ENCODE measurements around the gene IRS2. TPM values are rescaled to one million over a fixed set of nuclear protein-coding genes. Genes with fewer than 3 reads are reported as not detected.

The IRS2 gene
- total RNA-seq, 1 experiment from 2014 or later = not detected

GRCh38 chr13:109725995-109726637 is 60.3 kb downstream of the IRS2 start:
- H3K9me2 ChIP-seq (replicated peaks; ENCODE audit: insufficient read depth, low read length) = no peaks in the 10 kb centered on the region
- no peak overlapping the region for H3K4me3 ChIP-seq (ENCODE audit: low read length)
- no peaks in the 10 kb centered on the region for H3K36me3 ChIP-seq (ENCODE audit: insufficient read depth, low read length)
- no peak overlapping the region for H3K9ac ChIP-seq (ENCODE audit: low read length)
- H3K9me3 ChIP-seq (ENCODE audit: low read length) = no peaks in the 10 kb centered on the region
- no peaks in the 10 kb centered on the region for H3K27me3 ChIP-seq (ENCODE audit: low read length)
- H3K4me2 ChIP-seq (ENCODE audit: low read depth, low read length, poor library complexity, severe bottlenecking) = no peak overlapping the region
- H3K4me1 ChIP-seq (ENCODE audit: low read length) = no peaks in the 10 kb centered on the region
- no peak for DNase-seq
- no peak overlapping the region for H2AFZ ChIP-seq (ENCODE audit: low read length)
- no peak overlapping the region for H3K27ac ChIP-seq (ENCODE audit: low read length)
- H3K79me2 ChIP-seq (ENCODE audit: low read length) = no peaks in the 10 kb centered on the region
- H4K20me1 ChIP-seq (ENCODE audit: insufficient read depth, low read depth, low read length) = no peaks in the 10 kb centered on the region

- H3K4me1 ChIP-seq (ENCODE audit: low read length) = no peaks in the 10 kb centered on the region
- no peak overlapping the region for H3K27ac ChIP-seq (ENCODE audit: low read length)
- H3K9me2 ChIP-seq (replicated peaks; ENCODE audit: insufficient read depth, low read length) = no peaks in the 10 kb centered on the region
- no peaks in the 10 kb centered on the region for H3K79me2 ChIP-seq (ENCODE audit: low read length)
- H3K9me3 ChIP-seq (ENCODE audit: low read length) = no peaks in the 10 kb centered on the region
- H3K4me2 ChIP-seq (ENCODE audit: low read depth, low read length, poor library complexity, severe bottlenecking) = no peak overlapping the region
- H3K9ac ChIP-seq (ENCODE audit: low read length) = no peak overlapping the region
- H3K4me3 ChIP-seq (ENCODE audit: low read length) = no peak overlapping the region
- DNase-seq = no peak
- no peaks in the 10 kb centered on the region for H3K27me3 ChIP-seq (ENCODE audit: low read length)
- no peaks in the 10 kb centered on the region for H3K36me3 ChIP-seq (ENCODE audit: insufficient read depth, low read length)
- H2AFZ ChIP-seq (ENCODE audit: low read length) = no peak overlapping the region
- H4K20me1 ChIP-seq (ENCODE audit: insufficient read depth, low read depth, low read length) = no peaks in the 10 kb centered on the region
Measured at GRCh38 chr13:109725297-109725696, 61.1 kb downstream of the IRS2 start.

- Histone ChIP-seq H3K9me3 (ENCODE audit: low read length) (no peaks in the 10 kb centered on the region), H3K9ac (ENCODE audit: low read length) (no peak overlapping the region), H3K36me3 (ENCODE audit: insufficient read depth, low read length) (no peaks in the 10 kb centered on the region), H3K27me3 (ENCODE audit: low read length) (no peaks in the 10 kb centered on the region), H3K79me2 (ENCODE audit: low read length) (no peaks in the 10 kb centered on the region), H3K27ac (ENCODE audit: low read length) (no peak overlapping the region), H2AFZ (ENCODE audit: low read length) (no peak overlapping the region), H3K4me3 (ENCODE audit: low read length) (no peak overlapping the region), H4K20me1 (ENCODE audit: insufficient read depth, low read depth, low read length) (no peaks in the 10 kb centered on the region), H3K4me1 (ENCODE audit: low read length) (no peaks in the 10 kb centered on the region), H3K4me2 (ENCODE audit: low read depth, low read length, poor library complexity, severe bottlenecking) (no peak overlapping the region), H3K9me2 (replicated peaks; ENCODE audit: insufficient read depth, low read length) (no peaks in the 10 kb centered on the region)
- no peak for DNase-seq
Measured at GRCh38 chr13:109724603-109725002, 61.8 kb downstream of the IRS2 start.

GRCh38 chr13:109723046-109723445 is 63.3 kb downstream of the IRS2 start:
- Histone ChIP-seq H2AFZ (ENCODE audit: low read length) (no peak overlapping the region), H3K9ac (ENCODE audit: low read length) (no peak overlapping the region), H3K36me3 (ENCODE audit: insufficient read depth, low read length) (no peaks in the 10 kb centered on the region), H3K27me3 (ENCODE audit: low read length) (no peaks in the 10 kb centered on the region), H3K4me2 (ENCODE audit: low read depth, low read length, poor library complexity, severe bottlenecking) (no peak overlapping the region), H3K9me2 (replicated peaks; ENCODE audit: insufficient read depth, low read length) (no peaks in the 10 kb centered on the region), H3K4me1 (ENCODE audit: low read length) (no peaks in the 10 kb centered on the region), H3K4me3 (ENCODE audit: low read length) (no peak overlapping the region), H3K27ac (ENCODE audit: low read length) (no peak overlapping the region), H3K79me2 (ENCODE audit: low read length) (no peaks in the 10 kb centered on the region), H3K9me3 (ENCODE audit: low read length) (no peaks in the 10 kb centered on the region), H4K20me1 (ENCODE audit: insufficient read depth, low read depth, low read length) (no peaks in the 10 kb centered on the region)
- DNase-seq = no peak

GRCh38 chr13:109722068-109722467 is 64.3 kb downstream of the IRS2 start:
- Histone ChIP-seq H3K79me2 (ENCODE audit: low read length) (no peaks in the 10 kb centered on the region), H3K27me3 (ENCODE audit: low read length) (no peaks in the 10 kb centered on the region), H3K36me3 (ENCODE audit: insufficient read depth, low read length) (no peaks in the 10 kb centered on the region), H3K4me1 (ENCODE audit: low read length) (no peaks in the 10 kb centered on the region), H3K9ac (ENCODE audit: low read length) (no peak overlapping the region), H3K9me3 (ENCODE audit: low read length) (no peaks in the 10 kb centered on the region), H3K4me2 (ENCODE audit: low read depth, low read length, poor library complexity, severe bottlenecking) (no peak overlapping the region), H2AFZ (ENCODE audit: low read length) (no peak overlapping the region), H3K9me2 (replicated peaks; ENCODE audit: insufficient read depth, low read length) (no peaks in the 10 kb centered on the region), H3K4me3 (ENCODE audit: low read length) (no peak overlapping the region), H3K27ac (ENCODE audit: low read length) (no peak overlapping the region), H4K20me1 (ENCODE audit: insufficient read depth, low read depth, low read length) (no peaks in the 10 kb centered on the region)
- no peak for DNase-seq

- Histone ChIP-seq H3K4me1 (ENCODE audit: low read length) (no peaks in the 10 kb centered on the region), H3K27me3 (ENCODE audit: low read length) (no peaks in the 10 kb centered on the region), H3K9me3 (ENCODE audit: low read length) (no peaks in the 10 kb centered on the region), H3K9ac (ENCODE audit: low read length) (no peak overlapping the region), H3K36me3 (ENCODE audit: insufficient read depth, low read length) (no peaks in the 10 kb centered on the region), H3K4me2 (ENCODE audit: low read depth, low read length, poor library complexity, severe bottlenecking) (no peak overlapping the region), H2AFZ (ENCODE audit: low read length) (no peak overlapping the region), H4K20me1 (ENCODE audit: insufficient read depth, low read depth, low read length) (no peaks in the 10 kb centered on the region), H3K4me3 (ENCODE audit: low read length) (no peak overlapping the region), H3K79me2 (ENCODE audit: low read length) (no peaks in the 10 kb centered on the region), H3K9me2 (replicated peaks; ENCODE audit: insufficient read depth, low read length) (no peaks in the 10 kb centered on the region), H3K27ac (ENCODE audit: low read length) (no peak overlapping the region)
- DNase-seq = no peak
Measured at GRCh38 chr13:109720758-109721184, 65.6 kb downstream of the IRS2 start.

- Histone ChIP-seq H3K4me3 (ENCODE audit: low read length) (no peak overlapping the region), H3K4me2 (ENCODE audit: low read depth, low read length, poor library complexity, severe bottlenecking) (no peak overlapping the region), H3K9me3 (ENCODE audit: low read length) (no peaks in the 10 kb centered on the region), H2AFZ (ENCODE audit: low read length) (no peak overlapping the region), H3K36me3 (ENCODE audit: insufficient read depth, low read length) (no peaks in the 10 kb centered on the region), H3K9ac (ENCODE audit: low read length) (no peak overlapping the region), H3K79me2 (ENCODE audit: low read length) (no peaks in the 10 kb centered on the region), H3K4me1 (ENCODE audit: low read length) (no peaks in the 10 kb centered on the region), H3K27ac (ENCODE audit: low read length) (no peak overlapping the region), H3K27me3 (ENCODE audit: low read length) (no peaks in the 10 kb centered on the region), H4K20me1 (ENCODE audit: insufficient read depth, low read depth, low read length) (no peaks in the 10 kb centered on the region), H3K9me2 (replicated peaks; ENCODE audit: insufficient read depth, low read length) (no peaks in the 10 kb centered on the region)
- DNase-seq = no peak
Measured at GRCh38 chr13:109719962-109720646, 66.3 kb downstream of the IRS2 start.

- no peak overlapping the region for H3K4me3 ChIP-seq (ENCODE audit: low read length)
- H4K20me1 ChIP-seq (ENCODE audit: insufficient read depth, low read depth, low read length) = no peaks in the 10 kb centered on the region
Measured at GRCh38 chr13:109718726-109719125, 67.7 kb downstream of the IRS2 start.

More at GRCh38 chr13:109718726-109719125, 67.7 kb downstream of the IRS2 start:
- H3K4me2 ChIP-seq (ENCODE audit: low read depth, low read length, poor library complexity, severe bottlenecking) = no peak overlapping the region
- H3K27ac ChIP-seq (ENCODE audit: low read length) = no peak overlapping the region
- no peaks in the 10 kb centered on the region for H3K9me2 ChIP-seq (replicated peaks; ENCODE audit: insufficient read depth, low read length)
- no peaks in the 10 kb centered on the region for H3K9me3 ChIP-seq (ENCODE audit: low read length)
- no peak for DNase-seq
- H3K79me2 ChIP-seq (ENCODE audit: low read length) = no peaks in the 10 kb centered on the region
- no peak overlapping the region for H3K9ac ChIP-seq (ENCODE audit: low read length)
- H3K36me3 ChIP-seq (ENCODE audit: insufficient read depth, low read length) = no peaks in the 10 kb centered on the region
- H3K4me1 ChIP-seq (ENCODE audit: low read length) = no peaks in the 10 kb centered on the region
- no peaks in the 10 kb centered on the region for H3K27me3 ChIP-seq (ENCODE audit: low read length)
- no peak overlapping the region for H2AFZ ChIP-seq (ENCODE audit: low read length)

Measured in Karpas-422 (cell line).